Renal cortex interstitium (tissue), 11 donors: ENCODE measurements around the gene CLDN11. TPM values are rescaled to one million over a fixed set of nuclear protein-coding genes. Genes with fewer than 3 reads are reported as not detected.

ENCODE experiments used
- DNase-seq, 11 donors: peaks; one replicate each; pipeline ENCODE4 v3.0.0-alpha.2; 2013; ENCODE audit warnings: low read depth in 9 of 11, low spot score in 4 of 11; ENCODE audit errors: extremely low read depth in 1 of 11
- polyA plus RNA-seq, 3 donors: library from polyadenylated mRNA; unstranded; fragments of 120-200 nt; gene quantifications; one replicate each; pipeline ENCODE4 v1.2.1, GENCODE V29; 2013; ENCODE audit not compliant: insufficient read length in 3 of 3

CLDN11 gene
- polyA plus RNA-seq, 3 donors = 198 to 241 (median 225) TPM

DNA sequence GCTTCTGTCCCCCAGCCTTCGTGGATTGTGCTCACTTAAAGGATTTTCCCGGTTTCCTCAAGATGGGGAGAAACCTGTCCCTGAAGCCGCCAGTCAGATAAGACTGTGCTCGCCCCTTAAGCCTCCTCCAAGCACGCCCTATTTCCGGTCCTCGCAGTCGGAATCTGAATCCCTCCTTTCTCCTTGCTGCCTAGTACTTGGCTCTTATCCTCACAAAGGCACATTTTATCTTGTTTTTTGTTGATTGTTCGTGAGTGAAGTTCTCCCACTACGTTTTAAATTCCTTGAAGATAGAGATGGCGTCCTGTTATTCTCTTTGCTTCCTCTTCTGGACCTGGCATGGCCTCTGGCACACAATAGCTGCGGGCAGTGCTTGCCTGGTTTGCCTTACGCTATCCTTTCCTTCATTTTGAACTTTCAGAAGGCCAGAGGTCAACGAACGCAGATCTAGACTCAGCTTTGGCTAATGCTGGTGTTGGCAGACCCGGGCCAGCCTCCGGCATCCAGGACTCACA, 1.7 kb downstream of the CLDN11 start:
- no peak for DNase-seq

DNA sequence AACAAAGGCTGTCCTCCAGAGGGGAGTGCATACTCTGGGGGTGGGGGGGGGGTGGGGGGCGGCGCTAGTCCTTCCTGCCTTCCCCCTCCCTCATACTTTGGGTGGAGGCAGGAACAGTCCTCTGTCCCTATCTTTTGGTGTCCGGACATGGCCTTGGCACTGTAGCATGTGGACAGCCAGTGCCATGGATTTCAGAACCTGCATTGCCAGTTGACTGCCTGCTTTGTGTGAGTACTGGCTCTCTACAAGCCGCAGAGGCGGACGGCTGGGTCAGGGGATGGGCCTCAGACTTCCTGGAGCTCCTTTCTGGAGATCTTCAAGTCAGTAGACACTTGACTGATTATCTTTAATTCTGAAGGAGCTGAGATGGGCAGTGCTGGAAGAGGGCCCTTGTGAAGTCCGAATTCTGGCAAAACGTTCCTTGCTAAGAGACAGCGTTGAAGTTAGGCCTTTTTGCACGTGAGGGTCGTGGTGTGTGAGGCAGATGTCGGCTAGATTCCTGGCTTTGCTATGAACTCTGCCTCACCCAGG, 2.5 kb downstream of the CLDN11 start:
- DNase-seq = no peak

DNA sequence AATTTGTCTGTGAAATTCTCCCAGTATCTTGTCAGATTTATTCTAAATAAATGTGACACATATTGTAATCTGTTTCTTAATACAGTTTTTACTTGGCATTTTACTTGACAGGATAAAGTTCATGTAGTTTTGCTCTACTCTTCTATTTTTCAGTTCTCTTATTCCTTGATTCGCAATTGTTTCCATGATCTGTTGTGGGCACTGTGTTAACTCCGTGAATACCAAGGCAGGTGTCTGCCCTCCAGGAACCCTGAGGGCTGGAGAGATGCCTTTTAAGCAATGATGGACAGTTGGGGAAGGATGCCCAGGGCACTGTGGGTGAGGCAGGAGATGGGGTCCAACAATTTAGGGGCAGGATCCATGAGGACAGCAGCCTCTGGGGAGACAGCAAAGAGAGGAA, 3.1 kb downstream of the CLDN11 start:
- no peak for DNase-seq

DNA sequence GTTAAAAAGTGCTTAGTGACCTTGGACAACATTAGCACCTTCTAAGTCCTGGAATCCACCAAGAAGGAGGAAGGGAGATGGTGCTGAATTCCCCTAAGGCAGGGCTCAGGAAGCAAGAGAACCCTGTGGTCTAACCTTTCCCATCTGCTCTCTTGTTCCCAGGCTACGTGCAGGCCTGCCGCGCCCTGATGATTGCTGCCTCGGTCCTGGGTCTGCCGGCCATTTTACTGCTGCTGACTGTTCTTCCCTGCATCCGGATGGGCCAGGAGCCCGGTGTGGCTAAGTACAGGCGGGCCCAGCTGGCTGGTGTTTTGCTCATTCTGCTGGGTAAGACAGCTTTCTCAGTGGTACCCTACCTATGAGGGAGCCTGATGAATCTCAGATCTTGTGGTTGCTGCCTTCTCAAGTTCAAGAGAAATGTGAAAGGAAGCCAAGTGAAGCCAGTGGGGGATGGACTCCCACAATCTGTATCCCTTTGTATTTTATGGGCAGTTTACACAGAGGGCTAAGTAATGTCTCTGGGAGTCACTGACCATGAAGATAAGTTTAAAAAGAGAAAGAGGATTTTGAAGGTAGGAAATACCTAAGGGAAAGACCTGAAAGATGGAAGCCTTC, 4.4 kb downstream of the CLDN11 start:
- DNase-seq = no peak

DNA sequence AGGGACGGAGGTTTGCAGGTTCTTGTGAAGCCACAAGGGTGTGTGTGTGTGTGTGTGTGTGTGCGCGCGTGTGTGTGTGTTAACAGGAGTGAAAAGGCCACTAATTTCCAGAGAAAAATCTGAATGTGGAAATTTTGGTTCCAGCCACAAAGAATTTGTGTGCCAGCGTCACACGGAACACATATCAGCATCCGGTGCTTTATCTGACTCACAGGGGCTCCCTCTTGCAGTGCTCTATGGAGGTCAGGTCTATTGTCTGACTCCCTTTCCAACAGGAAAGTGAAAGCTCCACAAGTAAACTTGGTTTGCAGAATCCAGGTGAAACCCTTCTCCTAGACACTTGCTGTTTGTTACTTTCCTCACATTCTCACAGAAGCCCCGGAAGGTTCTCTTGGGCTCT, 6.2 kb downstream of the CLDN11 start:
- no peak for DNase-seq

DNA sequence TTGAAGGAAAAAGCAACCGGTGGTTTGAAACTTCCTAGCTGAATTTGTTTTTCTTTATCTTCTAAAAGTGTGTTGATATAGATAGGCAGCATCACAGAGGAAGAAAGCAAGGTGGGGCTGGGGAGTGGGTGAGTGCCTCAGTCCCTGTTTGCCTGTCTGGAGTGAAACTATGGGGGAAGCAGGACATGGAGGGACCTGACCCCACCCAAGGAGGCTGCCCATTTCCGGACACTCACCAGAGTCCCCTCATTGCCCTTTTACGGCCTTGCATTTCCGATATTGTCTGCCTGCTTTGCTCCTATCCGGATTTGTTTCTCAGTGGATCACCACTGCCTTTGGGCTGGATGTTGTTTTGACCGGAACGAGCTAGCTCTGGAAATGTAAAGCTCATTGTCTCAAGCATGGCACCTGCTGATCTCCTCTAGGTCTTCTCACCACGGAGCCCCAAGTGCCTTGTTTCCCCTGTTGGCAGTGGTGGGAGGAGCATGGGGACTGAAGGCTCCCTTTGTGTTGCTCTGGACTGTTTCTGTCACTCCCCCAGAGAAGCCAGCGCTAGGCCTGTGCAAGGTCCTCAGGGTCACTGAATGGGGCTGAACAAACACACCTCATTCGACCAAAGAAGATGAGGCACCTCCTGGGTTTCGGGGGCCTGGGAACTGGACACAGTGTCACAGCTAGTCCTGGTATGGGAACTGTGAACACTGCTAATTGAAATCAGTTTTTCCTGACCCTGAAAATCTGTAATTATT, 7.0 kb downstream of the CLDN11 start:
- no peak for DNase-seq

DNA sequence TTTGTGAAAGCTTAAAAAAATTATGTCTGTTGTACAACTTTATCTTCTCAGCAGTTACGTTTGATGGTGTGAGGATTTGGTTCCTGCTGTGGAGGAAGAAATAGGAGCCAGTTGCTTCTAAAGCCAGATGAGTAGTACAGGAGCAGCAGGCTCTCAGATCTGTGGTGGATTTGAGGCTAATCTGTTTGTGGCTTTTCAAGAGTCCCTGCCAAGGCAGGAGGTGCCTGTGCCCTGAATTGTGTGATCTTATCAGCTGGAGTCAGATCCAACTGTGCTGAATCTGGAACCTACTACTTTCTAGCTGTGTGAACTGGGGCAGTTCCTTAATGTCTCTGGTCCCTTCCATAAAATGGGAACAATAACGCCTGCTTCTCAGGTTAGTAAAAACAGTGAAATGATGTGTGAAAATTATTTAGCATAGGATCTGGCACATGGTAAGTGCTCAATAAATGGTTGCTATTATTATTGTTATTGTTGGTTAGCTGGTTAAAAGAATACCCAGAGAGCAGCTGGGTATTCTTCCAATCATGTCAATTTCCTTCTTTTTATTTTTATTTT, 7.7 kb downstream of the CLDN11 start:
- no peak for DNase-seq

DNA sequence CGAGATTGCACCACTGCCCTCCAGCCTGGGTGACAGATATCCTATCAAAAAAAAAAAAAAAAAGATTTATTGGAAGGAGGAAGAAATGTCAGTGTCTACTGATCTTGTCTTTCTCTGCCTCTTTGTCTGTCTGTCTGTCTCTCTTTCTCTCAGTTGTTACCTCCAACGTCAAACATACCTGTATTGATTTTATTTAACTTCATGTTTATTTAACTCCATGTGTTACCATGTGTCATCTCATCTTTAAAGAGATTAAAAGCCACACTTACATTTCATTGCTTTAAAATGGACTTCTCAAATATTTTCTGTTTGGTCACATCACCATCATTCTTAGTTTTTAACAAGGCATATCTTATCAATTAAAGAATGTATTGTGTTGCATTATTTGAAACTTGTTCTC, 9.4 kb downstream of the CLDN11 start:
- DNase-seq = no peak

DNA sequence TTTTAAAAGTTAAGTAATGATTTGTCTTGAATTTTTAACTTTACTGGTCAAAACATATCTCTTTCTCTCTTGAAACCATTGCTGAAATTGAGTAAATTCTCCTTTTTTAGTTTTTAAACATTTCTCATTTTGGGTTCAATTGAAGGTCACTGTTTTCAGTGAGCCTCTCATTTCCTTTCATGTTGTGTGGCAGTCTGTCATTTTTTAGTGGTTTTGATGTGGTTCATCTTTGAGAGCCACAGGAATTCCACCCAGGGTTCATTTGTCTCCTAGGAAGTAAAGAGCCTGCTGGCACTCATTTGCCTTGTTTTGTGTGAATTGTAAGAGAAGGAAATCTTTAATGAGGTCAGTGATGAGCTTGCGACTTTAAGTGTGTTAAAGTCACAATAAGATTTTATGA, 10.4 kb downstream of the CLDN11 start:
- no peak for DNase-seq

DNA sequence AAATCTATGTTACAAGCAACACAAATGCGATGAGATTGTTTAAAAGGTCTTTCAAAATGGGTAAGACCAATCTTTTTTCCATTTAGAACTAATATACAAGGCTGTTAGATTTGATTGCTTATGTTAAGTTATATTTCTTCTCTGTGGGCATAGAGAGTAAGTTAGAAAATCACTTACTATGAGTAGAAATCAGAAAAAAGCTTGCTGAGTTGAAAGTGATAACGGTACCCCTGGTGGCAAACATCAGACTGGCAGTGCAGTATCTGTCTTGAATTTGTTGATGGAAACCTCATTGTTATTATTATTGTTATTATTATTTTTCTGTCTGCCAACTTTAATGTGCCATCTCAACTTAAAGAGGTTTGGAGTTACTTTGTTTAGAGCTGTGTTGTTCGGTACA, 12.4 kb downstream of the CLDN11 start:
- DNase-seq = no peak

DNA sequence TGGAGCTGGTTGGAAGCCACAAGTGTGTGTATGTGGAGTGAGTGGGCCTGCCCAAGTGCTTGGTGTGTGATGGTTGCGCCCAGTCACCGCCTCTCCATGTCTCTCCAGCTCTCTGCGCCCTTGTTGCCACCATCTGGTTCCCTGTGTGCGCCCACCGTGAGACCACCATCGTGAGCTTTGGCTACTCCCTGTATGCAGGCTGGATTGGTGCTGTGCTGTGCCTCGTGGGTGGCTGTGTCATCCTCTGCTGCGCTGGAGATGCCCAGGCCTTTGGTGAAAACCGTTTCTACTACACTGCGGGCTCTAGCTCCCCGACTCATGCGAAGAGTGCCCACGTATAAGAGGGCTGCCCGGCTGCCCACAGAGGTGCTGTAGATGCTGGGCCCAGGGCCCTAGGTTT, 13.7 kb downstream of the CLDN11 start:
- no peak for DNase-seq

DNA sequence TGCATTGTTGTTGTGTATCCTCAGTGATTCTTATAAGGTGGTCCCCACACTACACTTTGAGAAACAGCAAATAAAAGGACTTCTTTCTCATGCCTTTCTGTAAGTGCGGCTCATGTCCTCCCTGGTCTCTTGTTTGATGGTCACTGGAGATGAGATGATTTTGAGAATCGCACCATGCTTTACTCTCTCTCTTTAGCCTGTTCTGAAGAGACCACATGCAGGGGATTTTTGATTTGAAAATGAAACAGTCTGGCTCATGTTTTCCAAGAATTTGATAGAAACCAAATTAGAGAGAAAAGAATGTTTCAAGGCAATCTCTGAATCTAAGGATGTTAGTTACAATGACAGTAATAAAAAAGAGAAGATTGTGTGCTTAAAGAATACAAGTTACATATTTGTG, 18.0 kb downstream of the CLDN11 start:
- DNase-seq = no peak

DNA sequence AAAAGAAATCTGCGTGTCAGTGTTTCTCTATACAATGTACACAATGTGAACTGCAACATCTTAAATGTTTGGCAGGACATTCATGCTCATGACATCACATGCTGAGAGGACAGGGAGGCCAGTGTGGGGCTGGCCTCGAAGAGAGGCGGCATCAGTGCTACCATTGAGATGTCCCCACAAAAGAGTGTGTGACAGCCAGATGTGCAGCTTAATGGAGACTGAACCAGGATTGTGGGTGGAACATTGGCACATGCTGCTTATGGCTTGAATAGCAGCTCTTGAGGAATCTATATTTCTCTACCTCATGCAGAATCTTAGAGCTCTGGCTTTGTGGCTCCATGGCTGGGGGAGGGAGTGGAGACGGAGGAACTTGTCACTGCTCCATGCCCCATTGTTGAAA, 18.5 kb downstream of the CLDN11 start:
- no peak for DNase-seq

DNA sequence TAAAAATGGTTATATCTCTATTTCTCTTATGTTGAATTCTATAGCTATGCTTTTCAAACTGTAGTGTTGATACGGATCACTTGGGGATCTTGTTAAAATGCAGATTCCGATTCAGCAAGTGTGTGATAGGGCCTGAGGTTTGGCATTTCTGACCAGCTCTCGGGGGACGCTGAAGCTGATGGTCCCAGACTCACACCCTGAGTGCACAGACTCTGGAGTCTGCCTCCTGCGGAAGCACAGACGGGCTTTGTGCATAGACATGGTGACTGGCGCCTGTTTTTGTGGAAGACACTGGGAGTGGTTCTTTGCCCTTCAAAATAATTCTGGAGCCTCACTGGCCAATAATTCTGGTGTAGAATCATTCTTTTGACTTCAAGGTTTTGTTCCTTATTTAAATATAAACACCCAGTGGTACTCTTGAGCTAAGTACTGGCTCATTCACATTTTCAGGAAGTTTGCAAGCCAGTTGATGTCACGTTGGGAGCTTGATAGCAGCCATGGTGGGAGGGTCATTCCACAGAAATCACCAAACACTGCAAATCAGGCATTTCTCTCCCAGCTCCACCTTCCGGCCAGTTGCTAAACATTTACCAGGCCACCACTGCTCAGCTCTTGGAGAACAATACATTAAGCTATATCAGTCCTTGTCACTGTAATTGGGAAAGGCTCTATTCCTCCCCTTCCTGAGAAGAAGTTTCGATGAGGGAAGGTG, 19.2 kb downstream of the CLDN11 start:
- no peak for DNase-seq

DNA sequence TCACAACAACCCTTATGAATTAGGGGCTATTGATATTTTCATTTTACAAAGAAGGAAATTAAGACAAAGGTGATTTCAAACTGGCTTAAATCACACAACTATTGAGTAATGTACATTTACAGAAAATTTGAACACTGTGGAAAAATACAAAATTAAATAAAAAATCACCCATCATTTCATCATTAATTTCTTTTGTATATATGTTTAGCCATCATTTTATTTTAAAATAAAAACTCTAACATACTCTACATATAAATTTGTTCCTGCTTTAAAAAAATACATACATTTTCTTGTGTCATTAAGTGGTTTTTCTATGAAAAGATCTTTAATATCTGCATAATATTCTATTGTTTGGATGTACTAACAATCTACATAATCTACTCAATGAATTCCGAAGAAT, 20.2 kb downstream of the CLDN11 start:
- DNase-seq = no peak

DNA sequence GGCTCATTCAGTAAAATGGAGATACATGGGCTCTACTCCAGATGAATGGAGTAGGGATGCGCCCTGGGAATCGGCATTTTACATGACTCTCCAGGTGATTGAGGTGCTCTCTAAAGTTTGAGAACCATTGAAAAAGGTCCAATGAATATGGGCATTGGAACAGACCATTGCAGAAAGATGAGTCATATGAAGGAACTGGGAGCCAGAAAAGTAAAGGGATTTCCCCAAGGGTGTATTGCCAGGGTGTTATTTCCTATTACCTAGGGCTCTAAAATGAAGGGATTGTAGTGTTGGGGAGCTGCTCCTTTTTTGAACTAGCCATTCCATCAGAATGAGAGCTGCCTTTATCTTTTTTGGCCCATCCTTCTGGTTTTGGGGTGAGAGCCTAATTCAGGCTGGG, 21.7 kb downstream of the CLDN11 start:
- DNase-seq = no peak

DNA sequence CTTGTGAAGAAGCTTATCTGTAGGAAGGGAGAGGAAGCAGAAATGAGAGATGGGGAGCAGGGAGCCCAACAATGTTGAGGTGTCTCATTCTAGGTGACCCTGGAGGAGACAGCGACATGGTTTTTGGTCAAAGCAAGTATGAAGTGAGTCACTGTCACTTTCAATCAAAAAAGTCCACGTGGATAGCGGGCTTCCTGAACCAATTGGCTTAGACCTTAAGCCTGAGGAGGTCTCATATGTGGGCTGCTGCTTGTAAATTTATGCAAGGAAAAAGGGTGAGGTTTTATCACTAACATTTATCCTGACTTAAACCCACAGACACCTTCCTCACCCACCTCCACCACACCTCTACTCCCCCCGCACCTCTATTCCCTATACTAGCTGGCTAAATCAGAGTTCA, 22.7 kb downstream of the CLDN11 start:
- no peak for DNase-seq

DNA sequence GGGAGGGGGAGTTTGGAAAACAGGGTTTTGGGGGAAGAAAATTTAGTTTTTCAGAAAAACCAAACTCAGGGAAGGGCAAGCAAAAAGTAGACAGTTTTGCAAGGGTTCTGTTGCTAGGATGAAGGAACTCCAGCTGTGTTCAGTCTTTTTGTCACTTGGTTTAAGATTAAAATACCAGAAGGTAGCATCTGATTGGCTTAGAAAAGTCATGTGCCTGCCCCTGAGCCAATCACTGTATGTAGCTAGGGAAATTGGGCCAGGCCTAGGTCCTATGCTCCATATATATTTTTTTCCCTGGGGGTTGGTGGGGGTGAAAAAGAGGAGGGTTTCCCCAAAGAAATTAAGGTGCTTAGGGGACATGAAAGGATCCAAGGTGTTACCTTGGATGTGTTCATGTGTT, 24.3 kb downstream of the CLDN11 start:
- DNase-seq = no peak

DNA sequence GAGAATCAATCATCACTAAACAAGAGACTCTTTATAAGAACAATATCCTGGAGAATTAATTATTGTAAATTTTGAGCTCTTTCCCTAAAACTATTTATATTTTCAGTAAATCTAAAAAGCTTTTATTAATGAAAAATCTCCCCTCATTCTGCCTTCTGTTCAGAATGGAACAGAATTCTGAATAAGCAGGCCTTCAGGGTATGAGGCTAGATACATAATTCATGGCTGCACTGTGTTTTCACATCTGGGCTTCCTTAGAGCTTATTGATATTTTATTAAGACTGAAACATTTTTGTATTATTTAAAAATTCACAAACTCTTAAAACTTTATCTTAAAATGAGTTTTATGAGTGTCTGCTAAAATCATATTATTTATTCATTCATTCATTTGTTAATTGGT, 24.8 kb downstream of the CLDN11 start:
- no peak for DNase-seq

DNA sequence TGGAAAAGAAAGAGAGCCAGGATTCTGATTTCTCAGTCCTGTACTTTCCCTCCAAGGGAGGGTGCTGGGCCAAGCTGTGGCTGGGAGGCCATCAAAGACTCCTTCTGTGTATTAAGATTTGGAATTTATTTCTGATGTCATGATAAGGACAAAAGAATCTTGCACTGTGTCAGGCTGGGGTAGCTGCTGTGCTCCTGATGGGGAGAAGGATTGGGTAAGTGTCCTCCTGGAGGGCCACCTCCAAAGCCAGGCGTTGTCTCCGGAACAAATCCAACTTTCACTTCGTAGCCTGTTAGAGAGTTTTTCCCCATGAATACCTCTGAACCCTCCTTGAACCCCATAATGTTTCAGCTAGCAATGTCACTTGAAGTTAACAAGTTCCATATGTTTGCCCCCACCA, 29.9 kb downstream of the CLDN11 start:
- DNase-seq = no peak
